Smooth muscle cell of trachea (primary cell): ENCODE data around the gene C22orf31. TPM values are rescaled to one million over a fixed set of nuclear protein-coding genes. Genes with fewer than 3 reads are reported as not detected.

Experiments
- total RNA-seq: library from RNA; depleted of rRNA; stranded (reverse); fragments of >200 nt; gene quantifications from 2 replicates; pipeline ENCODE4 v1.2.1, GENCODE V29; 2014

The C22orf31 gene
- total RNA-seq = 0.15 TPM in 1 of 2 replicates, not detected in the other

DNA sequence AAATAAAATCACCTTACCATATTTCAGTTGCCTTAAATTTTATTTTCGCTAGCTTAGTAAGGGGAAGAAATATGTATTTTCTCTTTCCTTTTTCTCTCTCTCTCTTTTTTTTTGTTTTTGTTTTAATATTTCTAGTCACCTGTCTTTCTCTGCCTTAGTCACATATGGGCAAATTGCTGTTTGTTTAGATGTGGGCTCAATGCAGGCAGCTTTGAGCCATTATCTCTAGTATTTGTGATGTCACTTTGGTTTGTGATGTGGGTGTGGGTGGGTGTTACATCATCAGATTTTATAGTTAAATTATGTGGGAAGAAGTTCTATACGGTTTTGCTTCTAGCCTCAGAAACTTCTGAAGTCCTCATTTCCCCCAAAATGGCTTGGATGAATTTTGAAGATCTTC lies at the start of gene C22orf31:
C22orf31 (minus strand) TSS at position 59 of the 400 bp plus-strand sequence; CDS start at position 20, 39 bp downstream.

DNA sequence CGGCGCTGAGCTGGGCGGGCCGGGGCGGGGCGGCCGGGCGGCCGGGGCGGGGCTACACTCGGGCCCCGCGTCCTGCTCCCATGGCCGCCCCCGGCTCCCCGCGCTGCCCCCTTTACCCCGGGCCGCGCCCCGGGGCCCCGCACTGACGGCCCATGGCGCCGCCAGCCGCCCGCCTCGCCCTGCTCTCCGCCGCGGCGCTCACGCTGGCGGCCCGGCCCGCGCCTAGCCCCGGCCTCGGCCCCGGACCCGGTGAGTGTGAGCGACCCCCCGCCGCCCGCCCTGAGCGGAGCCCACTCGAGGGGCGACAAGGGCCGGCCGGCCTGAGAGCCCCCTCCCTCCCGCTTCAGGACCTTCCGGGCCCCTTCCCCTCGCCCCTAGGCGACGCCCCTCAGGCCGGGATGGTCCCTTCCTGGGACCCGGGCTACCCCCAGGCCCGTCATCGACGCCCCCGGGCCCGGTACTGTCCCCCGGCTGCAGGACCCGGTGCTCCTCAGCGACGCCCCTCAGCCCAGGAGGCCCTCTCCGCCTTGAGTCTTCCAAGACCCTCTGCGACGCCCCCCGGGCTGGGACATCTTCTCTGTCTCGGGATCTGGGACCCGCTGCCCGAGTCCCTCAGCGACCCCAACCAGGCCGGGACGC lies 11.5 kb upstream of the C22orf31 start, which contains the start of gene KREMEN1:
KREMEN1 (plus strand) TSS at position 57 of the 639 bp plus-strand sequence; CDS start at position 153, 96 bp downstream.

Other genes starting within 250 kb of the C22orf31 start
- gene ZNRF3, start 178.3 kb downstream of the C22orf31 start, total RNA-seq = 3.5 and 6.1 TPM in 2 replicates
- gene KREMEN1, start 11.2 kb upstream of the C22orf31 start, total RNA-seq = 8.3 and 13.9 TPM in 2 replicates
- 0.50 TPM in 1 of 2 replicates, not detected in the other for gene EMID1, start 144.1 kb upstream of the C22orf31 start, total RNA-seq
- 21.8 and 22.8 TPM in 2 replicates for gene RHBDD3, start 206.2 kb upstream of the C22orf31 start, total RNA-seq
- gene EWSR1, start 206.4 kb upstream of the C22orf31 start, total RNA-seq = 179 and 197 TPM in 2 replicates
- 11.3 and 15.4 TPM in 2 replicates for gene GAS2L1, start 244.8 kb upstream of the C22orf31 start, total RNA-seq